CD4-positive, alpha-beta T cell treated with Interleukin-6 for 4 hours (primary cell): Measurements from ENCODE around the gene RAVER1.
"Not testable (repeated sequence)": the region's sequence is repeated elsewhere in the genome, so short reads cannot be mapped to it uniquely, and the experiment has no call there.

Experiments
- DNase-seq: peaks from one replicate; pipeline ENCODE4 v3.0.0-alpha.2; 2020; ENCODE audit warnings: mixed read lengths

RAVER1 gene

DNA sequence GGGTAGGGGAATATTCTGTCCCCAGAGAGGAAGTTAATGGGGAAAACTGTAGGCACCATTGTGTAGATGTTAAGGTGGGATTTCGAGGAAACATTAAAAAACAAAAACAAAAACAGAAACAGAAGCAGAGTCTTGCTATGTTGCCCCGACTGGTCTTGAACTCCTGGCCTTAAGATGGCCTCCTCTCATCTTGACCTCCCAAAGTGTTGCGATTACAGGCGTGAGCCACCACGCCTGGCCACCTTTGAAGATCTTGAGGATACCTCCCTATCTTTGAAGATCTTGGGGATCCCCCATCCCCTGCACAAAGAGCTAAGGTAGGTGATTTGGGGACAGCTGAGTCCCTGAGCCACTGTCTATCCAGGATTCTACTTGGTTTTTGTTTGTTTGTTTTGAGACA, 6.6 kb upstream of the RAVER1 start:
- DNase-seq: no peak

DNA sequence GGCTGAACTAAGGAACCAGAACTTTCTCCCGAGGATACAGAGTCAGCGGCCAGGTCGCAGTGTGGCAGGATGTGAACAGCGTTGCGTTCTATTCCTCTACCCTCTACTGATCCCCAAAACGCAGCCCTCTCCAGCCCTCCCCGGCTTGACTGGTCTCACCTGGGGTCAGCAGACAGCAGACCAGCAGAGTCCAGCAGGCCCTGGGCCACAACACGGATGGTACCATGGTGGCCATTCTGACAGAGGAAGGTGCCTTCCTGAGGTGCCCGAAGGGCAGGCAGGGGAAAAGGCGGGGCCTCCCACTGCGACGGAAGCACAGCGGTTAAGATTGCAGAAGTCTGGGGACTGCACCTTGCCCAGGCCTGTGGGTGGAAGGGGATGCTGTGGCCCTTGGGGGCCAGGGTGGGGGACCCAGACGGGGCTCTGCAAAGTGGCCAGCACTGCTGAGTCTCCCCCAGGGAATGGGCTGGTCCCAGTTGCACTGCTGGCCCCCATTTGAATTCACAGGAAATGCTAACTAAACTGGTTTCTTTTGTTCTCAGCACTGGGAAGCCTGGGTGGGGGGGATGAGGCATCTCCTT, 6.1 kb upstream of the RAVER1 start, which contains the start of gene ICAM3:
Gene ICAM3 (minus strand): TSS at position 245 of the 581 bp plus-strand sequence. CDS start 10 bp downstream, at position 235.
- peak; percentile 75 for DNase-seq

DNA sequence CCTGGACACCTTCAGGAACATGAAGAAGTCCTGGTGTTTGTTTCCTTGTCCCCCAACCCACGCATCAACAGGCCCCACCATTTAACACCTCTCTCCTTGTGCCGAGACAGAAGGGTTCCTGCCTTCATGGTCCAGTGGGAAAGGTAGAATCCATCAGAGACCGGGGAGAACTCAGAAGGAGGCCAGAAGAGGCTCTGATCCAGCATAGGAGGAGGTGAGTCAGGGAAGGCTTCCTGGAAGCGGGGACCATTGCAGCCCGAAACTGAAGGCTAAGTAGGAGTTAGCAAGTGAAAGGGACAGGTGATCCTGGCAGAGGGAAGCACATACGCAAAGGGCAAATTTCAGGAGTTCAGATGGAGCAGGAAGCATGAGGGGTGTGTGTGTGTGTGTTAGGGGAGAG, 5.6 kb upstream of the RAVER1 start:
- no peak for DNase-seq

DNA sequence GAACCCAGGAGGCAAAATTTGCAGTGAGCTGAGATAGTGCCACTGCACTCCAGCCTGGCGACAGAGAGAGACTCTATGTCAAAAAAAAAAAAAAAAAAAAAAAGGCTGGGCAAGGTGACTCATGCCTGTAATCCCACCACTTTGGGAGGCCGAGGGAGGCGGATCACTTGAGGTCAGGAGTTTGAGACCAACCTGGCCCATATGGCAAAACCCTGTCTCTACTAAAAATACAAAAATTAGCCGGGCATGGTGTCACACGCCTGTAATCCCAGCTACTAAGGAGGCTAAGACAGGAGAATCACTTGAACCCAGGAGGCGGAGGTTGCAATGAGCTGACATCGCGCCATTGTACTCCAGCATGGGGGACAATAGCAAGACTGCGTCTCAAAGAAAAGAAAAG, 3.4 kb upstream of the RAVER1 start:
- DNase-seq: not testable (repeated sequence)

DNA sequence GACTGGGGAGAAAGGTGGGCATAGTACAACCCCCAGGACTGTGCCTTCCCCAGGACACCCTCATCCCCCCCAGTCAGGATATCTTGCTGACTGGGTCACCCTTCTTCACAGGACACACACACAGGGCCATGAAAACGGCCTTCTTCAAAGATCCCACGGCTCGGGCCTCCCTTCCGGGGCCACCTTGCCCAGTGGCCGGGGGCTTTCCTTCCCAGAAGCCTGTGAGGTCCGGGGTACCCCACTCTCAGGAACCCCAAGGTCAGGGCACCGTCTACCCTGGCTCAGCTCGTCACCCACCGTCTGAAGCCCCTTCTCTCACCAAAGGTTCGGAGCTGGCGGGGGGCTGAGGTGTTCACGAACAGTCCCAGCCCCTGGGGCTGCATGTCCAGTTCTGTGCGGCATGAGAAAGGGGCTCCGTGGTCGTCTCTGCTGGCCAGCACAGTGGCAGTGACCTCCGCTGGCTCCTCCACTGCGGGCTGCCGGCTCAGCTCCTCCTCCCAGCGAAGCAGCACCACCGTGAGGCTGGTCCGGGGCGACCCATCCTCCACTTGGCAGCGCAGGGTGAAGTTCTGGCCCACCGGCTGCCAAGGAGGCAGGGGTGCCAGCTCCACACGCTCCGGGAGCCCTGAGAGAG, 2.1 kb upstream of the RAVER1 start:
- DNase-seq: no peak

DNA sequence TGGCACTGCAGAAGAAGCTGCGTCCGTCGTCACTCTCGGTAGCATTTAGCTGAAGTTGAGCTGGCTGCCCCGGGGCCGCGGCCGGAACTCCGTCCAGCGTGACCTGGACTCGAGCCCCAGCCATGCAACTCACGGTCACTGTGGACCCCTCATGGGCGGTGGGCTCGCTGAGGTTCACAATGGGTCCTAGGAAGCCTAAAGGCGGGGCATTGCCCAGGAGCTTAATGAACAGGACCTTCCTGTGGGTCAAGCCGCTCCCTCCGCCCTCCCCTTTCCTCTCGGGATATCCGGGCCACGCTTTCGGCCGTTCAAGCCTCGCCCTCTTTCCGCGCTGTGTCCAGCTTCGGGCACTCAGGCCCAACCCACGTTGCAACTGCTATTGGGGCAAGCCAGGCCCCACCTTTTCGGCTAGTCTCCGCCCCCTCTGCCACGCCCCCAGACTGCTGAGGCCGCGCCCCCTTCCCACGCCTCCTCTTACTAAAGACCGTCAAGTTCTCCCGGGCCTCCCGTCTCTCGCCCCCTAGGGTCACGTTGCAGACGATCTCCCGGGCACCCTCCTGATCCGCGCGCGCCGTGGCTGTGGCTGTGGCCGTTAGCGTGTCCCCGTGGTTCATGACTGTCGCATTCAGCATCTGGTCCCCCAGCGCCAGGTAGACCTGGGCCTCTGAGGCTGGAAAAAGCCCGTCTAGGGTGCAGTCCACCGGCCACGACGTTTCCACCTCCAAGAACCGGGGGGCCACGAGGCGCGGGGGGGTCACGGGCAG, 1.4 kb upstream of the RAVER1 start:
- no peak for DNase-seq

DNA sequence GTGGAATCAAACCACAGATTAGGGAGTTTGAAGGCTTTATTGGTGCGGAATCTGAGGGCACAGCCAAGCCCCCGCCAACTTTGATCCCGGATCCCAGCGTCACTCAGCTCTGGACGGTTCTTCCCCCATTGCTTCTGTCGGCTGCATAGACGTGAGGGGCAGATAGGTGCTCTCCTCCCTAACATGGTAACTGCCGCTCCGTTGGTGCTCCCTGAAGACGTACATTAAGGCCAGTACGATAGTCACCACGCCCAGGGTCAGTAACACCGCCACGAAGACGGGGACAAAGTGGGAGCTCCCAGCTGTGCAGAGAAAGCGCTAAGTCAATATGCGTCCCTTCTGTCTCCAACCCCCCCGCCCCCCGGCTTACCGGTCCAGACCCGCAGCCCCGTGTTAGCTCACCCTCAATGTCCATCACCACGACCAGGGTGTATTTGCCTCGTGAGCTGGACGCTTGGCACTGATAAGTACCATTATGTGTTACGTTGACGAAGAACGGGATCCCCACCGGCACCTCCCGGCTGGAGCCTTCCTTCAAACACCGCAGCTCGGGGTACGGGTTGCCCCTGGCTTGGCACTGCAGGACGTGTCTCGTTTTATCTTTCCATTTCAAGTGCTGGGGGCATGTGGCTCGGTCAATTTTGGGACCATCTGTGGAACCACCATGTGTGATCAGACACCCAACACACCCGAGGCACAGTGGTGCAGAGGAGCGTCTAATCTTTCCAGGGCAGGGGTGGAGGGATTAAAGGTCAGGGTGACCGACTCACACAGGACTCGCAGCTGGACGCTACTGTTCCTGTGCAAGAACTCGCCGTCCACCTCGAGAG, 644 bp upstream of the RAVER1 start:
- peak; percentile 12 for DNase-seq

DNA sequence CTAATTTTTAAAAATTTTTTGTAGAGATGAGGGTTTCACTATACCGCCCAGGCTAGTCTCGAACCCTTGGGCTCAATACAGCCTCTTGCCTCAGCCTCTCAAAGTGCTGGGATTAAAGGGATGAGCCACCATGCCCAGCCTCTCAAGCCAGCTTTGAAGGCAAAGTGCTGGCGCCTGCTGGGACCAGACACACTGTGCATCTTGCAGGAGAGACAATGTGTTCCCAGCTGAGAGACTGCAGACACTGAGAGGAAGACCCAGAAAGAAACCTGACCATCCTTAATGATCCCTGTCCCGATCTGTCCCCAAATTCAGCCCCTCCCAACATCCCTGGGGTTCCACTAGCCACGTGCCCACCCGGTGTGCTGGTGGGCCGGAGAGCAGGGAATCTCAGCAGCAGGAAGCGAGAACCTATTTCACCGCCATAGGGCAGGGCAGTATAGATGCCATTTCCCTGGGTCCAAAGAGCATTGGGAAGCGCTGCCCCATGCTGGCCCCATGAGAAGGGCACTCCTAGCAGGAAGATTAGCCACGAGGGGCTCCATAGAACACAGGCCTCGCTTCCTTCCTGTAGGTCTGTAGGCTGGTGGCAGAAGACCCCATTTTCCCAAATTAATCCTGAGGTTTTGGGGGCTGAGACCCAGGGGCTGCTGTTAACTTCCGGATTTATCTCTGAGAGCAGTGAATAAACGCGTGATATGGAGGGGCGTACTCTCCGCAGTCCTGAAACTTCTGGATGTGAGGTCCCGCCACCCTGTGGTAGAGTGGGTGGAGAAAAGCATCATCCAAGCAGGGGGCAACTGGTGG, 968 bp downstream of the RAVER1 start:
- no peak for DNase-seq

DNA sequence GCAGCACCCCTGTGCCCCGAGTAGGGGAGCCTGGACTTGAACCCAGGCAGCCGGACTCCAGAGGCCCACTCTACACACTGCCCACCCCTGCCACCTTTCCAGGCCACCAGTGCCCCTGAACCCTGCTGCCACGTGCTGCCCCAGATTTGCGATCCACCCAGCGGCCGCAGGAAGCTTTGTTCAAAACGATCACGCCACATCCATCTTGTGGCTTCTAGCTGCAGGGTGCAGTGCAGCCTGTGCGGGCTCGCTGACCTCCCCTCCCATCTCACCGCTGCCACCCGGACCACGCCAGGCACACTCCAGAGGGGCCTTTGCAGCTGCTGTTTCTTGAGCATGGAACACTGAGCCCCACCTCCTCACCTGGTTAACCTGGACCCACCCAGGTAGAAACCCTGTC, 3.8 kb downstream of the RAVER1 start:
- DNase-seq: no peak

DNA sequence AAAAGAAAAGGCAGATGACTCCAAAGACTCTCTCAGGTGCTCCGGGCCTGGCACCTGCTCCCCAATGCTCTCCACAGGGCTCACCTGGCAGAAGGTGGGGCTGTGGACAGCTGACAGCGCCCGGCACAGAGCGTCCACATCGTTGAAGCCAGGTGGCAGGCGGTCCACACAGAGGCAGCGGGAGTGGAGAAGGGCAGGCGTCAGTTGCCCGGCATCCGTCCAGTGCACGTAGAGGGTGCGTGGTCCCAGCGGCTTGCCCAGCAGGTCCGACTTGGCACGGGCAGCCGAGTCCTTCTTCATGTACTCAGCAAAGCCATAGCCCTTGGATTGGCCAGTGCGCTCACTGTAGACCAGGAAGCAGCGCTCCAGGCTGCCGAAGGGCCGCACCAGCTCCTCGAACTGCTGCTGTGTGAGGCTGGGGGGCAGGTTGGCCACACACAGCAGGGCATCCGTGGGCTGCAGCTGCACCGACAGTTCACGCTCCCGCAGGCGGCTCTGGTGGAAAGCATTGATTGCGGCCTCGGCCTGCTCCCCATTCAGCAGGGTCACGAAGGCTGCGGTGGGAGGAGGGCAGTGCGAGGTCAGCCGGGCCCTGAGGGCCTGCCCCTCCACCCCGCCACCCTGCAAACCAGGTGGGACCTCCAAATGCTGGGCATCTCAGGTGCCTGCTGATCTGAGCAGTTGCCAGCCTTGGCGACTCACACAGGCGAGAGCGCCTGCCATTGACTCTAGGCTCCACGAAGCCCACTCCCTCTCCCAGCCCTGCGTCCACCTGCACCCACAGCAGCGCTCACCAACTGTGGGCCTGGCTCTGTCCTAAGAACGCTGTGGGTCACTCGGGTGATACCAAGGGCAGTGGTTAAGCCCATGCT, 4.5 kb downstream of the RAVER1 start:
- no peak for DNase-seq

DNA sequence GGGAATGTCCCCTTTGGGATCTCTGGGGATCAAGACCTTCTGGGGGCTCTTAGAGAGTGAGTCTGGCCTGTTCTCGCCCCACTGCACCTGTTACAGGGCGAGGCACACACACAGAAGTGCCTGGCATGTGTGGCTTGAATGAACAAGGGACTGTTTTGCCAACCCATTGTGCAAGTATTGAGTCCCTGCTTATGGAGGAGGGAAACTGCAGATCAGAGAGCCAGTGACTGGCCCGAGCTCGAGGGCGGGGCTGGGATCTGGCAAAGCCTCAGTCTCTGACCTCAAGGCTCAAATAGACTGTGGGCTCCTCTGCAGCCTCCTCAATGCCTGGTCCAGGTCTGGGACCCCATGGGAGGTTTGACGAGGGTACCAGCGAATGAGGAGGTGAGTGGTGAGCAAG, 5.5 kb downstream of the RAVER1 start:
- DNase-seq: no peak

DNA sequence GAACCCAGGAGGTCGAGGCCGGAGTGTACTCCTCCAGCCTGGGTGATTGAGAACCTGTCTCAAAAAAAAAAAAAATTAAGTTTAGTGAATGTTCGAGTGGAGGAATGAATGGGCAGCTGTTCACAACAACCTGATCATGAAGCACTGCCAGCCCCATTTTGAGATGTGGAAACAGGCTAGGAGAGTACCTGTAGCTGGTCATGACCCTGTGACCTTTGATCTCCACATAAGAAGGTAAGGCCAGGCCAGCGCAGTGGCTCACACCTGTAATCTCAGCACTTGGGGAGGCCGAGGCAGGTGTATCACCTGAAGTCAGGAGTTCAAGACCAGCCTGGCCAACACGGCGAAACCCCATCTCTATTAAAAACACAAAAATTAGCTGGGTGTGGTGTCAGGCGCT, 7.6 kb downstream of the RAVER1 start:
- no peak for DNase-seq

DNA sequence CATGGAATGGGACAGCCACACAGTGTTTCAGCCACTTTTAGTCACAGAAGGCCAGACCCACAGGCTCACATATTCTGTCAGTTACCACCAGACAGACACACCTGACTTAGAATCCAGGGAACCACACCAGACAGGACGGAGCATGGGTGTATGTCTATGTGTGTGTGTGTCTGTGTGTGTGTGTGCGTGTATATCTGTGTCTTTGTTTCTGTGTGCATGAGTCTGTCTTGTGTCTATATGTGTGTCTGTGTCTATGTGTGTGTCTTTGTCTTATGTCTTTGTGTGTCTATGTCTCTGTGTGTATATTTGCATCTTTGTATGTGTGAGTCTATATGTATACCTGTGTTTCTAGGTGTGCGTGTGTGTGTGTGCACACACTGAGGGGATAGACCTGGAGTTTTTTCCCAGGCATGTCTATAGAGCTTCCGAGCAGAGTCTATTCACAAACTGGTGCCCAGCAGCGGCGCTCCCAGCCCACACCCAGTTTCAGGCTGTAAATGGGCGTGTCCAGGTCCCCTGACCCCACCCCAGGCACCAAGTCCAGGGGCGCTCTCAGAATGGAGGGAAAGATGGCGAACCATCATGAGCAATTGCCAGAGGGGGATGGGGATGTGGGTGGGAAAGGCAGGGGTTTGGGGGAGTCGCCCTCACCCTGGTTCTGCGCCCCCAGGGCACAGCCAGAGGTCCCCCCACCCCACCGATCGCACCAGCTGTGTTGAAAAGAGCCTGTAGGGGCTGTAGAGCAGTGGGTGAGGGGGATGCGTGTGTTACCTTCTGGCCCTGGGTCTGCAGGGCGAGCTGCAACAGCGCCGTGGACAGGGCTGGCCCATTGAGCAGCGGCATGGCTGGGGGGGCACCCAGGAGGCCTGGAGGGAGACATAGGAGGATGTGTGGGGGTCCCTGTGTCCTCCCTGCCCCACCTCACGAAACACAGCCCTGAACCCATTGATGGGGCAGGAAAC, 11.2 kb downstream of the RAVER1 start:
- DNase-seq: no peak

DNA sequence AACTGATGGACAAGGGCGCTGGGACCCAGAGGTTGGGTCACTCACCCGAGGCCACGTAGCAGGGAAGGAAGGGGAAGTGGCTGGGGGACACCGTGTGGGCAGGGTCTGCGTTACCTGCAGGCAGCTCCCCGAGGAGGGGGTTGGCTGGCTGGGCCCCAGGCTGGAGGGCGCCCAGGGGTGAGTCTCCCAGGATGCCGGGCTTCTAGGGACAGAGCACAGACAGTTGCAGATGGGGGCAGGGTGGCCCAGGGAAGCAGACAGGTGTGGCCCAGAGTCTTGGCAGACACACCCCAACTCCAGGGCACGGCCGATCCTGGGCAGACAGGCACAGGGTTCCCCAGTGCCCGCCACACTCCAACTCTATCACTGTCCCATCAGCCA, 11.9 kb downstream of the RAVER1 start:
- DNase-seq: no peak

DNA sequence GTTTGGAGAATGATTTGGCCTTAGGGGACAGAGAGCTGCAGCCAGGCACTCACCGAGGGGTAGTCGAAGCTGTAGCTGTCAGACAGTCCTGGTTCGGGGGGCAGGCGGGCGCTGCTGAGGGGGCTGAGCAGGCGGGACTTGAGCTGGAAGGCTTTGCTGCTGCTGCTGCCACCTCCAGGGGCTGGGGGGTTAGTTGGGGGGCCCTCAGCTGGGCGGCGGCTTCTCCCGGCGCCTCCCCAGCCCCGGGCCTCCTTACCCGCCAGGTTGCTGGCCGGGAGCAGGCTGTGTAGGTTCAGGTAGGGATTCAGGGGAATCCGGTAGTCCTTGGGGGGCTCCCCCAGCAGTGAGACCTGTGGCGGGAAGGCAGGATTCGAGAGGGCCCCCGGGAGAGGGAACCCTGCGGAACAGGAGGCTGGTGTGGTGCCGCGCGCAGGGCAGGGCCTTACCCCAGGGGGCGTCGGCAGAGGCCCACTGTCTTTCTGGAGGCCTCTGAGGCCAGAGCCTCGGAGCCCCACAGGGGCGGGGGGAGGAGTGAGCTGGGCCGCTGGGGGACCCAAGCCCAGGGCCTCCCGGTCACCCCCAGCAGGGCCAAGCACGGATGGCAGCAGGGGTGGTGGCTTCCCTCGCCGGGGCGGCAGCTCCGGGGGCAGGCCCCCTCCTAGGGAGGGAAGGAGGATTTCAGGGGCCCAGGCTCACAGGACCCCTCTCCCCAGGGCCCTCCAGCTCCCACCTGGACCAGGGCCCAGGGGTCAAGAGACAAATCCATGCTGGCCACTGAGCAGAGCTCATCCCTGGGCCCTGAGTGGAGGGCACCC, 12.5 kb downstream of the RAVER1 start:
- no peak for DNase-seq

DNA sequence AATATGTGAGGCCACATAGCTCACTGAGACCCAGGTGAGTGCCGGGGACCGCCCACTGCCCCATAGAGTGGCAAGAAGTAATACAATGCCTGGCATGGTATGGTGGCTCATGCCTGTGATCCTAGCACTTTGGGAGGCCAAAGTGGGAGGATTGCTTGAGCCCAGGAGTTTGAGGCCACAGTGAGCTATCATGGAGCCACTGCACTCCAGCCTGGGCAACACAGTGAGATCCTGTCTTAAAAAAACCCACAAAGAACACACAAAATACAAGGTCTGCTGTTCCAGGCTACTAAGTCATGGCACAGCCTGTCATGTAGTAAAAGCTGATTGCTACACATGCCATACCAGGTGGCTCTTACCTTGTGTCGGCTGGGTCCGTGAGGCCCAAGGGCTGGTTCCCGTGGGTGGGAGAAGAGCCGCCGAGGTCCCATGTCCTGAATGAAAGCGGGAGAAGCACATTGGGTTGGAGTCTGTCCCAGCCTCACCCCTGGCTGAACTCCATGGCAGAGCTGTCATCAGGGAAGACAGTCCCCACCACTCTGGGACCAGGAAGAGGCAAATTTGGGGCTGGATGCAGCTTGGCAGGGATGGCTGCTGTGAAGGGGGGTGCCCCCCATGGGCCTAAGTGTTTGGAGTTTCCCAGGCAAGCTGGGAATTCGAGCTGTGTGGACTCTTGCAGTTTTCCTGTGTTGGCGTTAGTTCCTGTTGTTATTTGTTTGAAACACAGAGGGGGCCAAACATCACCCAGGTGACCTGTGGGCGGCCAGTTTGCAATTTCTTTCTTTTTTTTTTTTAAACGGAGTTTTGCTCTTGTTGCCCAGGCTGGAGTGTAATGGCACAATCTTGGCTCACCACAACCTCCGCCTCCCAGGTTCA, 14.3 kb downstream of the RAVER1 start:
- no peak for DNase-seq

DNA sequence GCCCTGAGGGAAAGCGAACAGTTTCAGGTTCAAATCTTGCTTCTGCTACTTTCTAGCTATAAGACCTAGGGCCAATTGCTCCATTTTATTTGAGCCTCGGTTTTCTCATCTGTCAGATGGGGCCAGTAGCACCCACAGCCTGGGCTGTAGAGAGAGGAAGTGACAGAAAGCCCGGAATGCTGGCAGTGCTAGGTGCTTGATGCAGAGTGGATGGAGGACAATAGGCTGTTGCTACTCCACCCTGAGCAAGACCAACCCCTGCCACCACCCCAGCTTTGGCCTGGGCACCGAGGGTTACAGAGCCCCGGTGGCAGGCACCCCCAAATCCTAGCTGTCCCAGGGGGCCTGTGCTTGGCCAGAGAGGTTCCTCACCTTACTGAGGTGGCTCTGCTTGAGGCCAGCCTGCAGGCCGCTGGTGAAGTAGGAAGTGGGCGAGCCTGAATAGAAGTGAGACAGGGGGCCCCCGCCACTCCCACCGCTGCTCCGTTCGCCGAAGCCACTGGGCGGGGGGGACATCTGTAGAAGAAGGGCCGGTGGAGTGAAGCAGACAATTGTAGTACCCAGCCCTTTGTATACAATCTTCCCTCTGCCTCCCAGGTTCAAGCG, 15.4 kb downstream of the RAVER1 start:
- no peak for DNase-seq
